Measurements from ENCODE around the gene CACNB4.

CACNB4 gene

GRCh38 chr2:151844211-151844896 lies 254.5 kb downstream of the CACNB4 start:
- TF ChIP-seq CTCF (IDR thresholded peaks at IDR 0.05): no peak

GRCh38 chr2:151843691-151844061 lies 255.2 kb downstream of the CACNB4 start:
- no peak for TF ChIP-seq CTCF (IDR thresholded peaks at IDR 0.05)

- no peak for TF ChIP-seq CTCF (IDR thresholded peaks at IDR 0.05)
These were observed 255.8 kb downstream of the CACNB4 start for GRCh38 chr2:151842830-151843690.

GRCh38 chr2:151841047-151841424 lies 257.8 kb downstream of the CACNB4 start:
- TF ChIP-seq CTCF (IDR thresholded peaks at IDR 0.05): no peak

GRCh38 chr2:151840216-151841046 lies 258.4 kb downstream of the CACNB4 start:
- TF ChIP-seq CTCF (IDR thresholded peaks at IDR 0.05): no peak

GRCh38 chr2:151837926-151838325 lies 260.9 kb downstream of the CACNB4 start:
- no peak for TF ChIP-seq CTCF (IDR thresholded peaks at IDR 0.05)

GRCh38 chr2:151833984-151834383 lies 264.9 kb downstream of the CACNB4 start:
- no peak for TF ChIP-seq CTCF (IDR thresholded peaks at IDR 0.05)
